NOMO-1 treated with DMSO at 0.1 percent for 48 hours (cell line): ENCODE measurements around the gene DDX43.
"Not testable (repeated sequence)": the region's sequence is repeated elsewhere in the genome, so short reads cannot be mapped to it uniquely, and the experiment has no call there.

ENCODE experiments used
- DNase-seq: peaks from one replicate; lab custom pipeline; 2025; ENCODE audit not compliant: unreplicated experiment; lab: John Stamatoyannopoulos, UW

The DDX43 gene

DNA sequence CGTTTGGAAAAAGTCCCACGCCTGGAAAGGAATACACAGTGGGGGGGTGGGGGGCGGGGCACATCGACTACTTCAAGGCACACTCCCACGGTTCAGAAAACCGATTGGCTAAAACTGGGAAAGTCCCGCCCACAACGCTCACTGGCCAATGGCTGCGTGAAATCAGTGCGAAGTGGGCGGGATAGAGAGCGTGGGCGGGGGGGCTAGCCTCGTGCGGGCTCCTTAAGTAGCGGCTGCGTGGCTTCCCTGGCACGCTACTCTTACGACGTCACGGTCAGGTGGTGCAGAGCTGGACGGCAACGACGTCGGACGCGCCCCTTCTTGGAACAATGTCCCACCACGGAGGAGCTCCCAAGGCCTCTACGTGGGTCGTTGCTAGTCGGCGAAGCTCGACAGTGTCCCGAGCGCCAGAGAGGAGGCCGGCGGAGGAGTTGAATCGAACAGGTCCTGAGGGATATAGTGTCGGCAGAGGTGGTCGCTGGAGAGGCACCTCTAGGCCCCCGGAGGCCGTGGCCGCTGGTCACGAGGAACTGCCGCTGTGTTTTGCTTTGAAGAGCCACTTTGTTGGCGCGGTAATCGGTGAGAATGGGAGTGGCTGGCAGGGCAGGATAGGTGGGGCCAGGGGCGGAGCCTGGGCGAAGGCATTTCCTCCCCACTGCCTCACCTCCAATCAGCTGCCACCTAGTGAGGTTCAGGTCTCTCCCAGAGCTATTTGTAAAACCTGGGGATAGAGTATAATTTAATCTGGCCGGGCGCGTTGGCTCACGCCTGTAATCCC, at the start of gene DDX43:
Gene DDX43 (plus strand): TSS at position 252 of the 778 bp plus-strand sequence. CDS start 78 bp downstream, at position 330.
- no peak for DNase-seq

DNA sequence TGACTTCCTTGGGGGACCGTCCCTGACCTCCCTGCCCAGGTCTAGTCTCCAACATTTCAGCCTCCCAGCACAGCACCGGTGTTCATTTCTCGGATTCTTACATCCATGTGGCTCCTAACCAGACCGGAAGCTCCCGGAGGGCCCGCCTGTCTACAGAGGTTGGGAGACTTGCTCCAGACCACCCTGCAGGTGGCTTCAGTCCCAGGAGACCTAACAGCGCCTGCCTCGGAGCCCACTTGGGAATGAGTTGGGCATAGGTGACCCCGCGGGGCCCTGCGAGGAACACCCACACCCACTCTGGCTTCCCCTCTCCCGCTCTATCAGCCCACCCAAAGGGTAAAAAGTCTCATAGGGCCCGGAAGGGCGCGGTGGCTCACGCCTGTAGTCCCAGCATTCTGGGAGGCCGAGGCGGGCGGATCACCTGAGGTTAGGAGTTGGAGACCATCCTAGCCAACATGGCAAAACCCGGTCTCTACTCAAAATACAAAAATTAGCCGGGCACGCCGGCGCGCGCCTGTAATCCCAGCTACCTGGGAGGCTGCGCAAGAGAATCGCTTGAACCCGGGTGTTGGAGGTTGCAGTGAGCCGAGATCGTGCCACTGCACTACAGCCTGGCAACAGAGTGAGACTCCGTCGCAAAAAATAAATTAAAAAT, 46.0 kb upstream of the DDX43 start:
- DNase-seq: no peak

DNA sequence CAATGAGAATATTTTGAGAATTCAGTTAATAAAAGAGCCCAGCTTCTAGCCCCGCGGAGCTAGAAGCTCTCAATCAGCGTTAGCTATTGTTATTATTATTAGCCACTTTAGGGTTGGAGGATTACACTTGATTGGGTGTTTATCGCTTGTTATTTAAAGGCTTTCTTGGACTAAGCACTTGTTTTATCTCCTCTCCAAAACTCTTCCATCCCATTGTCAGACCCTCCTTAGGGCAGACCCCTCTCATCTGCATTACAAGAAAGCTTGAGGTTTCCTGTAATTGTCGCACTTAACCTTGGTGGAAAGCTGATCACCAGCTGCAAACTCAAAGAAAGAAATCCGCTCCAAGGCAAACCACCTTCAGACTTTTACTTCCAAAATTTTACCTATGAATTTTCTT, 45.3 kb upstream of the DDX43 start:
- no peak for DNase-seq

DNA sequence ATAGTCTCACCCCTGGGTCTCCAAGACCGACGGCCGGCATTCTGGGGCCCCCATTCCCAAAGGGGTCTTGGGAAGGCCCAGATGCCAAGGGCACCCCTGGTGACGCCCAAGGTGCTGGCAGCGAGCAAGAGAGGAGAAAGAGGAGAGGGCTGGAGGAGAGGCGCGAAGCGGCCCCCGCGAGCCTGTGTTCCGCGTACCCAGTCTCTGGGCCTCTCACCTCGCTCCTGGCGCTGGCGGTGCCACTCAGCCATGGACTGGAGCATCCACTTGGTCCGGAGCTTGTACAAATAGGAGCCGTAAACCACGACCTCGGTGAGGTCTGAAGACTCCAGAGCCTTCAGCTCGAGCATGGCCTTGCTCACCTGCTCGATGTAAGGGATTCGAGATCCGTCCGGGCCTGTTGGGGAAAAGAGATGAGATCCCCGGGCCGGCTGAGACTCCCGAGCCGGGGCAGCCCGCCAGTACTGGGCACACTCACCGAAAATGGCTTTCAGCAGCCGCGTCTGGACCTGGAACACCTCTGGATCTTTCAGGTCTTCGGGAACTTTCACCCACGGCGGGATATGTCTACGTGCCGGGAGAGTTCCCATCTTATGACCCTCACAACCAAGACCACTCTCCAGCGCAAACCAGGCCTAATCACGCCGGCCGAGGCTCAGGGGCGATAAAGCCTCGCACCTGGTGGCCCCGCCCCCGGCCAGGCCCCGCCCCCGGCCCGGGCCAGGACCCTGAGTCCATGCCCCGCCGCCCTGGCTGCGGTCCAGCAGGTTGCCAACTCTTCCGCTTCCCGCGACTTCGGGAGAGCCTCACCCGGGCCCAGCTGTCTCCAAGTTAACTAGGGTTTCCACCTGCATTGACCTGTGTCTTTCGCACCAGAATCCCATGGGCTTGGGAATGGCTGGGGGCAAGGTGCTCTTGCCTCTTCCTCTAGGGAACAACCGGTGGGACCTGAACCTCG, 40.7 kb upstream of the DDX43 start, which contains the start of gene DPPA5:
Gene DPPA5 (minus strand): TSS at position 641 of the 958 bp plus-strand sequence. CDS start 51 bp downstream, at position 590.
- DNase-seq: no peak

DNA sequence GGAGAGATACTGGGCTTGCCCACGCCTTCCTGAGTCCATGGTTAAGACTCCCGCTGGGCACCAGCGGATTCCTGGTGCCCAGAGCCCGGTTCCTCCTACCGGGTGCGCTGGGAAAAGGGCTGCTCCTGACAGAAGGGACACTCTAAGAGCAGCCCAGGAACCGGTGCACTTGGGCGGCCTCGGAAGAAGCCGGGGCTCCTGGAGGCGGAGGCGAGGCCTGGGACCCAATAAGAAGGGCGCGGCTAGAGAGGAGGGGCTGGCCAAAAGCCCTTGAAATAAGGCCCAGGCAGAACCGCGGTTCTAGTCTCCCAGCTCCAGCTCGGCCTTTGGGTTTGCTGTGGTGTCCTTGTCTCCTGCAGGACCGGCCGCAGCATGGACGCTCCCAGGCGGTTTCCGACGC, 32.3 kb upstream of the DDX43 start, which contains the start of gene KHDC3L:
Gene KHDC3L (plus strand): TSS at position 301 of the 400 bp plus-strand sequence. CDS start 72 bp downstream, at position 373.
- DNase-seq: no peak

DNA sequence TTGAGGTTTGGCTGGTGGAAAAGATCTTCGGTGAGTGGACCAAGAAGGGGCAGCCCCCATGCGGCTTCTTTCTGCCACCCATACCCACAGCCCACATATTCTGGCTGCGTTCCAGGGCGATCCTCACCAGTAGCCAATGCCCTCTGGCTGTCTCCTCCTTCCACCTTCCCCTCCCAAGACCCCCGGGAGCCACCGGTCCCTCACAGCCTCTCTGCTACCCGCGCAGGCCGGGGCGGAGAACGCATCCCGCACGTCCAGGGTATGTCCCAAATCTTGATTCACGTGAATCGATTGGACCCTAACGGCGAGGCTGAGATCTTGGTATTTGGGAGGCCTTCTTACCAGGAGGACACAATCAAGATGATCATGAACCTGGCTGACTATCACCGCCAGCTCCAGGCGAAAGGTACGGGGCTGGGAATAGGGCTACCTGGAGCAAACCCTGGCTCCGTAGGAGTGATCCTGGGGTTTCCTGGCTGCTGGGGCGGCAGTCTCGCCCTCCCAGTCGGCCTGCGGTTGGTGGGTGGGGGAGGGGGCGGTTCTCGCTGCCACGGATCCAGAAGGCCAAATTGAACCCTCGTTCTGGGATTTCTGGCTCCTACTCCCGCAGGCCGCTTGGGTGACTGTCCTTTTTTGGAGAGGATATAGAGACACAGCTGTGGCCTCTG, 31.6 kb upstream of the DDX43 start:
- DNase-seq: no peak

DNA sequence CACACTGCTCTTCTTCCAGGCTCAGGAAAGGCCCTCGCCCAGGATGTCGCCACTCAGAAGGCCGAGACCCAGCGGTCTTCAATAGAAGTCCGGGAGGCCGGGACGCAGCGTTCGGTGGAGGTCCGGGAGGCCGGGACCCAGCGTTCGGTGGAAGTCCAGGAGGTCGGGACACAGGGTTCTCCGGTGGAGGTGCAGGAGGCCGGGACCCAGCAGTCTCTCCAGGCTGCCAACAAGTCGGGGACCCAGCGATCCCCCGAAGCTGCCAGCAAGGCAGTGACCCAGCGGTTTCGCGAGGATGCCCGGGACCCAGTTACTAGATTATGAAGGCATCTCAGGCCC, 31.1 kb upstream of the DDX43 start:
- DNase-seq: no peak

DNA sequence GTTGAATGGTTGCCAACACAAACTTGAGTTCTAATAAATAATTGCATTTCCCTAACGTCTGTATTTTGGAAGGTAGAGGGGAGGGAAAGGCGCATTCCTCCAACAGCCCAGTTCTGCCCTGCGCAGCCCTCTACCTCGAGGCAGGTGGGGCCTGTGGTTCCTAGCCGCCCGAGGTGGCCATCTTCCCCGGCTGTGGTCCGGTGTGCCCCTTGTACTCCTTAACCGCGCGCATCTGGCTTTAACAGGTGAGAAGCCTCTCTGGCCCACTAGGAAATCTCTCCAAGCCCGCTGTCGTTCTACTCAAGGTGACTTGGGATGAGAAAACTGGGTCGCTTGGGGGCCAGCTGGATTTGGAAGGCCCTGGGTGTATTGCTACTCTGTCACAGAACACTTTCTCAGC, 30.5 kb upstream of the DDX43 start:
- DNase-seq: no peak

DNA sequence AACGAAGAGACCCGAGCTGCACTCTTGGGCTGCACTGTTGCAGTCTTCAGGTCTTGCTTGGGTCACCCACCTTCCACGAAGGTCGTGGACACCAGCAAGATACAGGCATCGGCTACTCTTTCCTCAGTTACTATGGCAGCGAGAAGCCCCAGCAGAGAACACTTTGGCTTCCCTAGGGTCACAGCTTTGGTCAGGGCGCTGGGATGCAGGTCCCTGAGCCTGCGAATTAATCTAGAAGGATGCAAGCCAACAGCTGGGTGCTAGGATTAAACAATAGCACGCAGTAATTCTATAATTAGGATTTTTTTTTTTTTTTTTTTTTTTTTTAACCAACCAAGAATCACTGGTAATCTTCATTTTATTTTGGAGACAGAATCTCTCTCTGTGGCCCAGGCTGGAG, 30.1 kb upstream of the DDX43 start:
- DNase-seq: no peak

DNA sequence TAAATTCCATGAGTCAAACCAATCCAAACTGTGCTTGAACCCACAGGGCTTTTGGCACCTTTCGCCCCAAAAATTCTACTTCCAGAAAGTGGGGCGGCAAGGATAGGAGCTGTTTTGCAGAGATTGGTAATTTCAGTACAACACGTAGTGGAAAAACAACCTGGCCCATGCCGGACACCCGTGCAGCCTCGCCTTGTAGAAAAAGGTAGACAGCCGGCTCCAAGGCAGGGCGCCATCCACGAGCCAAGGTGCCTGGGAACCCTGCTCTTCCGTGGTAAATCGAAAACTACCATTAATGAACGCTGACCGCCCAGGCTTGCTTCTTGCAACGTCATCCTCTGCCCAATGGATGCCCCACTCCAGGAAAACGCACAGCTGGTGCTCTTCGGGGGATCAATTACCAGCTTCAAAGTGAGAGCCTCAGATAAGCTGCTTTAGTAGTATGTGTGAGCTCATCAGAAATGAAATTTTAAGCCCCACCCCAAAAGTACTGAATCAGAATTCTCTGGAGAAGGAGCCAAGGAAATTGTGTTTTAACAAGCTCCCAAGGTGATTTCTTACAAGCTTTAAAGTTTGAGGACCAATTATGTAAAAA, 26.8 kb upstream of the DDX43 start:
- no peak for DNase-seq

DNA sequence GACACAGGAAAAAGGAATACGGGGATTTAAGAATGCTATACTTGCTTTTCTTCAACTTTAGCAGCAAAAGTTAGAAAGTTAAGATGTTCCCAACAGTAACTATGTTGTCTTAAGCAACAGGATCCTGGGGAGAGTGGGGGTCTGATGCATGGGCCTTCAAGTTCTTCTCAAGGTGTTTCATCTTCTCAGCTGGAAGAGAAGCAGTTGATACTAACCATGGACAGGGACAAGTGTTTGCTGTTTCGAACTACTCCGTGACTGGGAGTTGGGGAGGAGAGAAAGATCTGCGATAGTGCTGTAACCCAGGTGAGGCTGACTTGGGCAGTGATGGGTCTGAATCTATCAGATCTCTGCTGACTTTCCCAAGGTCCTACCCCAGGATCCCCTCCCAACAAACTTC, 26.0 kb upstream of the DDX43 start:
- DNase-seq: no peak

DNA sequence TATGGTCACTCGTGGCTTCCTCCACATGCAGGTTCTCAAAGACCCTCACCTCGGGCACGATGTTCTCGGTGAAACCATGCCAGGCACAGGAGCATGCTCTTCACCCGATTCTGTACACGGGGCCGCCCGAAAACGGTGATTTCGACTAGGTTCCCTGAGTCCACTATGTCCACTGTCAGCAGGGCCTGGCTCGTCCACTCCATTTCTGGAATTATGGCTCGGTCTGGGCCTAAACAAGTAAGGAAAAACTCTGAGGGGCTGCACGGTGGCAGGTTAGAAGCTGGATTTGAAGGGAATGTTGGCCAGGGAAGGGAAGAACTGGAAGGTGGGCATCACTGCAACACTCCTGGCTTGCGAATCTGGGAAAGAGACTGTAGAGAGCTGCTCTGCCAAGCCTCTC, 25.5 kb upstream of the DDX43 start:
- DNase-seq: no peak

DNA sequence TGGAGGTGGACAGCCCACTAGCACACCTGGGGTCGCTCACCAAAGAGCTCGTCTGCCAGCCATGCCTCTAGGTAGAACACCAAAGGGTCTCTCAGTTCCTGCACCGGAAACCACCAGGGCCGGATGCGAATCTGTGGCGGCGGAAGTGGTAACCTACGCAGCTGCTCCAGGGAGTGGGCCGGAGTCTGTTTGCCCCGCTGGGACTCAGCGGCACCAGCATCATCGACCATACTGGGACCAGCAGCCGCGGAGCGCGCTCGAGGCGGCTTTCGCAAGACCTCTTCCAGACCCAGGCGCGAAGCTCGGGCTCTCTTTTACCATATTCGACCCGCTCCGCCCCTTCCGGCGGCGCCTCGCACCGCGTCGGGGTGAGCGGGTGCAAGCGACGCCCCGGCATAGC, 25.1 kb upstream of the DDX43 start, which contains the start of gene OOEP:
Gene OOEP (minus strand): TSS at position 335 of the 400 bp plus-strand sequence. CDS start 105 bp downstream, at position 230.
- no peak for DNase-seq

DNA sequence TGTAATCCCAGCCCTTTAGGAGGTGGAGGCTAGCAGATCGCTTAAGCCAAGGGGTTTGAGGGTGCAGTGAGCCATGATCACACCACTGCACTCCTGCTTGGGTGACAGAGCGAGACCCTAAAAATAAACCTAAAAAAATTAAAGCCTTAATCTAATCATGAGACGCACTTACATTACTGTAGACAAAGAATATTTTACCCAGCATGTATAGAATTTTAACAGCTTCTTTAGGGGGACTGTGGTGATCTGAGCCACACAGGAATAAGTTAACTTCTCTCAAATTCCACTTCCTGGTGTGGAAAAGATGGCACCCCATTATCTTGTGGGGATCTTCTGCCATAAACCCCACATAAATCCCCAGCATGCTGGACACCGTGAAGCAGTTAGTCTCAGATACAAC, 22.6 kb upstream of the DDX43 start:
- DNase-seq: no peak

DNA sequence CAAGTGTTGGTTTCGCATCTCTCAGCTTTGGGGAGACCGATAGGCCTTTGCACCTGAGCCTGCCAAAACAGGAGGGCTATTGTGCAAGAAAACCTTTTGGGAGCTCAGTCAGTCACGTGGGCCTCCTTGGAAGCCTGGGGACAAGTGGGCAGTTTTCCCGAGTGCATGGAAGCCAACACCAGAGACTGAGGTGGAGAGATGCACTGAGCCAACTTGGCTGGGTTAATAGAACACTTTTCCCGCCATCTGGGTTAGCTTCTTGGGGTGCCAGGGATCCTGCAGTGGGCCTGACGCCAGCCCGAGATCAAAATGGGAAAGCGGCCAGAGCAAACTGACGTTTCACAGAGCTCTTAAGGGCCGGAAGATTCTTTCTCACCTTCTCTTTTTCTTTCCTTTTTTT, 22.1 kb upstream of the DDX43 start:
- DNase-seq: no peak

DNA sequence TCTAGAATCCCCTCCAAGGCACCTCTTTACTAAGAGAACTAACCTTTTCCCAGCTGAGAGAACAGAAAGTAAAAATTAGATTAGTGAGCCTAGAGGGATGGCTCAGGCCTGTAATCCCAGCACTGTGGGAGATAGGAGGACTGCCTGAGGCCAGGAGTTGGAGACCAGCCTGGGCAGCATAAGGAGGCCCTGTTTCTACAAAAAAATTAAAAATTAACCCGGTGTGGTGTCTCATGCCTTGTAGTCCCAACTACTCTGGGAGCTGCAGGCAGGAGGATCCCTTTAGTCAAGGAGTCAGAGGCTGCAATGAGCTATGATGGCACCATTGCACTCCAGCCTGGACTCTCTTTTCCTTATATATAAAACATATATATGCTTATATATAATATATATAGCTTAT, 19.4 kb upstream of the DDX43 start:
- DNase-seq: no peak

DNA sequence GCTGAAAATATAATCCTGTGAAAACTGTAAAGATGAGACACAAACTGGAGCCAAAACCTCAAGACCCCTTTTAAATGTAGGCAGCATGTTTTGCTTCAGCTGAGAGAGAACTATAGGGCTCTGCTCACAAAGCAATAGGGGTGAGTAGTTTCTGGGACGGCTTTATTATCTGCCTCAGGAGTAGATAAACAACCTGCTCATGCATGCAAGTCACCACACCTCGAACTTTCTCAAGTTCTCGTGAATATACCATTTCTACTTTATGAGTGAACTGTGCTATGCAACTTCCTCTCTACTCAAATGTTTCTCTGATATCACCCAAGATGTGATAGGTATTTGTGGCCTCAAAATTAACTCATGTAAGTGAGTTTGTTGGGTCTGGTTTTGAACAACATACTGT, 17.4 kb upstream of the DDX43 start:
- DNase-seq: no peak

DNA sequence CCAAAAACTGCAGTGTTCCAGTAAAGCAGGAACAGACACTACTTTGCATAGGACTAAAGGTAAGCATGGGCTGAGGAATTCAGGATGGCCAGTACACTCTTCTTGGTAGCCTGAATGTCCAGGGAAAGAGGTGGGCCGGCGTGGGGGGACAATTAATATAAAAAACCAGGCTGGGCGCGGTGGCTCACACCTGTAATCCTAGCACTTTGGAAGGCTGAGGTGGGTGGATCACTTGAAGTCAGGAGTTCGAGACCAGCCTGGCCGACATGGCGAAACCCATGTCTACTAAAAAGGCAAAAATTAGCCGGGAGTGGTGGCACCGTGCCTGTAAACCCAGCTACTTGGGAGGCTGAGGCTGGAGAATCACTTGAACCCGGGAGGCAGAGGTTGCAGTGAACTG, 13.1 kb upstream of the DDX43 start:
- DNase-seq: not testable (repeated sequence)

DNA sequence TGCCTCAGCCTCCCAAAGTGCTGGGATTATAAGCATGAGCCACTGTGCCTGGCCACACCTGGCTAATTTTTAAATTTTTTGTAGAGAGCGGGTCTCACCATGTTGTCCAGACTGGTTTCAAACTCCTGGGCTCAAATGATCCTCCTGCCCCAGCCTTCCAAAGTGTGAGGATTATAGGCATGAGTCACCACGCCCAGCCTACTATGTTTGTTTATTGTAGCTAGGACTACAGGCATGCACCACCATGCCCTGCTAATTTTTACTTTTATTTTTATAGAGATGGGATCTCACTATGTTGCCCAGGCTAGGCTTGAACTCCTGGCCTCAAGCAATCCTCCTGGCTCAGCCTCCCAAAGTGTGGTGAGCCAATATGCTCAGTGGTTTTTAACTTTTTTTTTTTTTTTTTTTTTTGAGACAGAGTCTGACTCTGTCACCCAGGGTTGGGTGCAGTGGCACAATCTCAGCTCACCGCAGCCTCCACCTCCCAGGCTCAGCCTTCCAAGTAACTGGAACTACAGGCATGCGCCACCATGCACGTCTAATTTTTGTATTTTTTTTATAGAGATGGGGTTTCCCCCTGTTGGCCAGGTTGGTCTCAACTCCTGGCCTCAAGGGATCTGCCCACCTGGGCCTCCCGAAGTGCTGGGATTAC, 12.0 kb upstream of the DDX43 start:
- DNase-seq: no peak

DNA sequence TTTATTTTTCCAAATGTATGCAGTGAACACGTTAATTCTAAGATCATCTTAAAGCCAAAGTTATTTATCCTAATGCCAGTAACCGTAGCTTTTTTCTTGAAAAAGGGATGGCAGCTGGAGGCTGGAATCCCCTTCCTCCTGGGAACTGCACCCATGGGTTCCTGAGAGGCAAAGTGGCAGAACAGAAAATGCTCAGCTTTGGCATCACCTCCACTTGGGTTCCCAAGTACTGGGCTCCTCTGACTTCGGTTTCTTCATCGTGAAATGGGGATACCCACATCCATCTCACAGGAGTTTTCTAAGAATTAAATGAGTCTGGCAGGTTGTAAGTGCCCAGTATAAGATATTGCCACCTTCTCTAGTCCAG, 6.2 kb upstream of the DDX43 start:
- DNase-seq: no peak
